Breast epithelium (tissue), 3 donors: ENCODE measurements around the gene ANGPTL2.

ENCODE experiments used
- POLR2A ChIP-seq: fragments of 450-650 bp; IDR thresholded peaks from one replicate; pipeline ENCODE4 v1.6.1; 2016; ENCODE audit warnings: antibody characterized with exemption, mild to moderate bottlenecking, moderate library complexity
- POLR2AphosphoS5 ChIP-seq, 3 donors: sonication (generic); formaldehyde crosslinking; IDR thresholded peaks; one replicate each; pipeline ENCODE4 v1.6.1; 2017; ENCODE audit warnings: antibody characterized with exemption in 3 of 3
- TF ChIP-seq, protein P1 (sequence below), 3 donors: fragments of 450-650 bp; IDR thresholded peaks; one replicate each; pipeline ENCODE4 v1.5.1; 2016 to 2017; ENCODE audit warnings: antibody characterized with exemption in 3 of 3, mild to moderate bottlenecking in 3 of 3, moderate library complexity in 3 of 3

DNA sequence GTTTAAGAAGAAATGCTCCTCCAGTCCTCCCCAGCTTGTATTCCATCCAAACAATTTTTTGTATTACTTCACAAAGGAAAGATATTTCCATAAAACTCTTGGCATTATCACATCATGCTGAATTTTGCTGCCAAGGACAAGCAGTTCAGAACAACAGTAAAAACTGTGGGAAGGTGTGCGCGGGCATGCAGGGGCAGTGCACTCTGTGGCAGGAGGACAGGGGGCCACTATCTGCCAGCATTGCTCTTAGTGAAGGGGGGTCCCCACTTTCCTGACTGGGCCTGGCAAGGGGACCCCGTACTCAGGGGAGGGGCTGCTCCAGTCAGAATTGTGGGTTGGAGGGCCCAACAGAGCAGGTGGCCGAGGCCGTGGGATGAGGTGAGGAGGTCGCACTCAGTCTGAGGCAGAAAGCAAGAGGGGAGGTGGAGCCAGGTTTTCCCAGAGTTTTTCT lies 32.8 kb downstream of the ANGPTL2 start:
- TF ChIP-seq, protein P1, sequence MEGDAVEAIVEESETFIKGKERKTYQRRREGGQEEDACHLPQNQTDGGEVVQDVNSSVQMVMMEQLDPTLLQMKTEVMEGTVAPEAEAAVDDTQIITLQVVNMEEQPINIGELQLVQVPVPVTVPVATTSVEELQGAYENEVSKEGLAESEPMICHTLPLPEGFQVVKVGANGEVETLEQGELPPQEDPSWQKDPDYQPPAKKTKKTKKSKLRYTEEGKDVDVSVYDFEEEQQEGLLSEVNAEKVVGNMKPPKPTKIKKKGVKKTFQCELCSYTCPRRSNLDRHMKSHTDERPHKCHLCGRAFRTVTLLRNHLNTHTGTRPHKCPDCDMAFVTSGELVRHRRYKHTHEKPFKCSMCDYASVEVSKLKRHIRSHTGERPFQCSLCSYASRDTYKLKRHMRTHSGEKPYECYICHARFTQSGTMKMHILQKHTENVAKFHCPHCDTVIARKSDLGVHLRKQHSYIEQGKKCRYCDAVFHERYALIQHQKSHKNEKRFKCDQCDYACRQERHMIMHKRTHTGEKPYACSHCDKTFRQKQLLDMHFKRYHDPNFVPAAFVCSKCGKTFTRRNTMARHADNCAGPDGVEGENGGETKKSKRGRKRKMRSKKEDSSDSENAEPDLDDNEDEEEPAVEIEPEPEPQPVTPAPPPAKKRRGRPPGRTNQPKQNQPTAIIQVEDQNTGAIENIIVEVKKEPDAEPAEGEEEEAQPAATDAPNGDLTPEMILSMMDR (IDR thresholded peaks at IDR 0.05), result no peak
- TF ChIP-seq POLR2AphosphoS5 (IDR thresholded peaks at IDR 0.05) (no peak), POLR2A (no peak)
